Heart right ventricle (tissue), 16 donors: ENCODE measurements around the gene OR2C3. TPM values are rescaled to one million over a fixed set of nuclear protein-coding genes. Genes with fewer than 3 reads are reported as not detected.

Source experiments
- ATAC-seq, 8 donors: fragments of 200-7000 bp; cut with Tn5 transposase; one replicate each; pipeline ENCODE4 v1.9.1; 2020; ENCODE audit warnings: mild to moderate bottlenecking in 8 of 8, moderate library complexity in 8 of 8, moderate number of reproducible peaks in 1 of 8
- DNase-seq, 2 donors: peaks; one replicate each; pipeline ENCODE4 v3.0.0-alpha.2; 2020
- H3K27ac ChIP-seq, 10 donors: fragments of 200-600 bp; sonication (generic) in 2 of 10; one replicate each; pipeline versions ENCODE4 v1.5.0 to v1.8.0; 2020 to 2022; ENCODE audit warnings: mild to moderate bottlenecking in 3 of 10
- H3K27me3 ChIP-seq, 7 donors: fragments of 200-600 bp; one replicate each; pipeline ENCODE4 v1.8.0; 2021 to 2022; ENCODE audit warnings: mild to moderate bottlenecking in 2 of 7
- H3K36me3 ChIP-seq, 9 donors: fragments of 200-600 bp; sonication (generic) in 1 of 9; one replicate each; pipeline versions ENCODE4 v1.5.0 to v1.8.0; 2020 to 2022; ENCODE audit warnings: mild to moderate bottlenecking in 2 of 9
- H3K4me1 ChIP-seq, 9 donors: fragments of 200-600 bp; sonication (generic) in 1 of 9; one replicate each; pipeline versions ENCODE4 v1.5.0 to v1.8.0; 2020 to 2022; ENCODE audit warnings: mild to moderate bottlenecking in 4 of 9
- H3K4me3 ChIP-seq, 10 donors: fragments of 200-600 bp; sonication (generic) in 2 of 10; one replicate each; pipeline versions ENCODE4 v1.5.0 to v1.8.0; 2020 to 2022; ENCODE audit warnings: mild to moderate bottlenecking in 7 of 10, moderate library complexity in 2 of 10
- H3K9me3 ChIP-seq, 11 donors: fragments of 200-600 bp in 10 of 11; sonication (generic) in 2 of 11; one replicate each; pipeline versions ENCODE4 v1.5.0 to v1.8.0; 2013 to 2022; ENCODE audit warnings: mild to moderate bottlenecking in 2 of 11, control low read depth in 1 of 11, moderate library complexity in 1 of 11
- WGBS, 2 donors: extraction: QIAGEN DNeasy Blood & Tissue Kit; methylation state at CpG; one replicate each; pipeline ENCODE4 v1.1.7; 2013; ENCODE audit warnings: inconsistent platforms in 1 of 2; 5-methylcytosine and 5-hydroxymethylcytosine counted together
- intact Hi-C, 10 donors: fragments of 100-400 bp; cut with DNase I; formaldehyde crosslinking; loops; one replicate each; pipeline versions ENCODE4 v1.11.1 to v1.14.2; 2022
- polyA plus RNA-seq, 2 donors: library from polyadenylated mRNA; stranded (reverse); fragments of 200-250 nt; gene quantifications; one replicate each; pipeline ENCODE4 v1.2.3, GENCODE V29; 2013
- total RNA-seq, 10 donors: library from RNA; stranded (reverse); fragmentation: NEBNext Ultra II Directional in 3 of 10; extraction: Animal tissue kit (Norgen Biotek cat#: 25700) in 3 of 10; gene quantifications; one replicate each; pipeline versions ENCODE4 v1.2.1 to v1.2.4, GENCODE V29; 2021 to 2023
- TF ChIP-seq, protein P1 (sequence below), 9 donors: fragments of 200-600 bp; sonication (generic) in 2 of 9; IDR thresholded peaks; one replicate each; pipeline versions ENCODE4 v1.5.0 to v1.8.0; 2021 to 2022; ENCODE audit warnings: antibody characterized with exemption in 9 of 9, mild to moderate bottlenecking in 5 of 9, moderate library complexity in 1 of 9
- donor health status: Arrhythmogenic right ventricular cardiomyopathy.
- donor health status: ischemic (EF 13 %, LVEDD 7.1; RV severe dilation, severe dysfunction).
- donor health status: healthy with polysubstance abuse.
- donor health status: DM: no; HTN: yes; CAD: no.
- donor health status: DM: no; HTN: no; CAD: no.
- donor health status: ischemic (EF 25% LVEDD 6.9; RV normal size, moderate dysfunction).
- donor health status: ischemic (EF 25% LVEDD 5.7; RV mildly dilated, moderate dysfunction).
- donor health status: healthy.
- donor health status: DM: yes; HTN: yes; CAD: no.
- donor health status: Ischemic cardiomyopathy.
- donor health status: ischemic (EF 35%, LVEDD 5.7; RV mildly dilated, moderate dysfunction).
- donor health status: nonischemic (EF 11% LVEDD 7.7; RV severe dilation, severe dysfunction).
- donor health status: DM: yes; HTN: yes; CAD: no.
- donor health status: PGD.
- donor health status: ischemic (EF 29% LVEDD 5.4; RV normal size, mild dysfunction).
- donor health status: nonischemic (EF 23%, LVEDD 6.1; RV moderate dilation, normal function).

OR2C3 gene
- total and polyA plus RNA-seq, 12 donors, result under 0.01 to 0.02 TPM; not detected in 10

GRCh38 chr1:247500865-247501264, 35.4 kb downstream of the OR2C3 start:
- Histone ChIP-seq H3K4me3 (no peak overlapping the region), H3K9me3 (no peaks in the 10 kb centered on the region), H3K36me3 (no peaks in the 10 kb centered on the region), H3K4me1 (no peaks in the 10 kb centered on the region), H3K27me3 (peaks cover 0 to 4% (median 0%) of the 10 kb centered on the region in 7 donors), H3K27ac (no peak overlapping the region)
- intact Hi-C loops, result no loop called here
- whole genome bisulfite sequencing, 2 donors, result 52 to 90% methylated on average over 3 of the region's 3 CpGs
- TF ChIP-seq, protein P1, sequence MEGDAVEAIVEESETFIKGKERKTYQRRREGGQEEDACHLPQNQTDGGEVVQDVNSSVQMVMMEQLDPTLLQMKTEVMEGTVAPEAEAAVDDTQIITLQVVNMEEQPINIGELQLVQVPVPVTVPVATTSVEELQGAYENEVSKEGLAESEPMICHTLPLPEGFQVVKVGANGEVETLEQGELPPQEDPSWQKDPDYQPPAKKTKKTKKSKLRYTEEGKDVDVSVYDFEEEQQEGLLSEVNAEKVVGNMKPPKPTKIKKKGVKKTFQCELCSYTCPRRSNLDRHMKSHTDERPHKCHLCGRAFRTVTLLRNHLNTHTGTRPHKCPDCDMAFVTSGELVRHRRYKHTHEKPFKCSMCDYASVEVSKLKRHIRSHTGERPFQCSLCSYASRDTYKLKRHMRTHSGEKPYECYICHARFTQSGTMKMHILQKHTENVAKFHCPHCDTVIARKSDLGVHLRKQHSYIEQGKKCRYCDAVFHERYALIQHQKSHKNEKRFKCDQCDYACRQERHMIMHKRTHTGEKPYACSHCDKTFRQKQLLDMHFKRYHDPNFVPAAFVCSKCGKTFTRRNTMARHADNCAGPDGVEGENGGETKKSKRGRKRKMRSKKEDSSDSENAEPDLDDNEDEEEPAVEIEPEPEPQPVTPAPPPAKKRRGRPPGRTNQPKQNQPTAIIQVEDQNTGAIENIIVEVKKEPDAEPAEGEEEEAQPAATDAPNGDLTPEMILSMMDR (IDR thresholded peaks at IDR 0.05), result no peak
- ATAC-seq, result no peak
- DNase-seq, result no peak

DNA sequence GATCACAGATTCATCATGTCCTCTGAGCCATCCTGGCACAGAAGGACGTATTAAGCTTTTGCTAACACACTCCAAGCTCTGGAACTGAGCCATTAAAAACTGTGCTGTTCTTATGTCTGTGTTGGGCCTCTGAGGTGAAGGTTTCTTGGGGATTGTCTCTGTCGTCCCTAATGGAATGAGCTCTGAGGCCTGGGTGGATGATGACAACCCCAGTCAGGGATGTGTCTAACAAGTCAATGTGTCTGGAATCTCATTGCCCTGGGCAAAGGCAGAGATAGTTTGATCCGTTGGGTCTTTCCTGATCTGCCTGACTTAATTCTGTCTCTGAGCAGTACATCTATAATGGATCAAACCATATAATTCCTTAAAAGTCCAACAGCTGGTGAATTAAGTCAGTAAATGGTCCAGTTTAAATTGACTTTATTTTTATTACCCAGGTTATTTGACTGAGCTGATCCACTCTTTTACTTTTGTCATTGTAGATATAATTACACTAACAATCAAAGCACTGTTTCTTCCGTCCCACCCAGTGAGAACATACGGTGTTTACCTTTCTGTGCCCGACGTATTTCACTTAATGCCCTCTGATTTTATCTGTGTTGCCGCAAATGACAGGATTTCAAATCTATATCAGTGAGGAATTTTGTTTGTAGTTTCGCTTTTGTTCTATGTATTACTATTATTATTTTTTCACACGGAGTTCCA, 39.5 kb downstream of the OR2C3 start:
- TF ChIP-seq, protein P1 (IDR thresholded peaks at IDR 0.05), result no peak
- no peak overlapping the region for H3K27ac ChIP-seq
- DNase-seq (no peak), ATAC-seq (no peak)
- intact Hi-C loops, result no loop called here
- H3K27me3 ChIP-seq, result peaks cover 0 to 13% (median 8%) of the 10 kb centered on the region in 7 donors
- H3K9me3 ChIP-seq, result no peaks in the 10 kb centered on the region
- H3K4me1 ChIP-seq, result peaks cover 0 to 7% (median 0%) of the 10 kb centered on the region in 9 donors
- H3K36me3 ChIP-seq, result no peaks in the 10 kb centered on the region
- H3K4me3 ChIP-seq, result no peak overlapping the region
- WGBS, 2 donors, result 68 to 71% methylated on average over 10 of the region's 10 CpGs

- WGBS, 2 donors, result 20 to 28% methylated on average over 2 of the region's 2 CpGs
- Histone ChIP-seq H3K4me3 (no peak overlapping the region), H3K27me3 (peaks cover 0 to 30% (median 8%) of the 10 kb centered on the region in 7 donors), H3K27ac (no peak overlapping the region), H3K4me1 (peaks cover 0 to 7% (median 0%) of the 10 kb centered on the region in 9 donors), H3K36me3 (no peaks in the 10 kb centered on the region), H3K9me3 (no peaks in the 10 kb centered on the region)
- DNase-seq (no peak), ATAC-seq (no peak)
- TF ChIP-seq, protein P1 (IDR thresholded peaks at IDR 0.05), result no peak
- intact Hi-C loops, result no loop called here
Observed at GRCh38 chr1:247494767-247495166, 41.5 kb downstream of the OR2C3 start.

DNA sequence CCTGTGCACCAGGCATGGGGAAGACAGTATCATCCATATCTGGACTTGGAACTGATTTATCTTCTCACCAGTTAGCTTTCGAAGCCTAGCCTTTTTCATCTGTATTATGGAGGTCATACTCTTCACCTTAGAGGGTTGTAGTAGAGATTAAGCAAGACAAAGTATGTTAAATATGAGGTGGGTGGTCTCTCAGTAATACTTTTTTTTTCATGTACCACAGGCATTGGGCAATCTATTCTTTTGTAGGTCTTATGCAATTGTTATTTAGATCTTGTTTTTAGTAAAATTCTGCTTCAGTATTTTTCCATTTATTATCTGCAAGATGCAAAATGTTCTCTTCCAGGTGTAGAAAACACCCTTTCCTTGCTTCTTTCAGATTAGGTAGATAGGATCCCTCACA, 43.1 kb downstream of the OR2C3 start:
- DNase-seq (no peak), ATAC-seq (no peak)
- Histone ChIP-seq H3K4me3 (no peak overlapping the region), H3K9me3 (no peaks in the 10 kb centered on the region), H3K27me3 (peaks cover 0 to 32% (median 8%) of the 10 kb centered on the region in 7 donors), H3K36me3 (no peaks in the 10 kb centered on the region), H3K27ac (no peak overlapping the region), H3K4me1 (peaks cover 0 to 7% (median 0%) of the 10 kb centered on the region in 9 donors)
- TF ChIP-seq, protein P1 (IDR thresholded peaks at IDR 0.05), result no peak
- intact Hi-C loops, result no loop called here
- 41 to 63% methylated on average over 1 of the region's 1 CpG for WGBS, 2 donors
